HepG2 (cell line): ENCODE data around the gene SLC45A2. TPM values are rescaled to one million over a fixed set of nuclear protein-coding genes. Genes with fewer than 3 reads are reported as not detected.
A peak's percentile ranks its signal among the peaks of the same experiment; 100 is the strongest.

Experiments
- MAFK ChIP-seq, 2 experiments: IDR thresholded peaks in 1 of 2; conservative IDR thresholded peaks in 1 of 2; 2 replicates each; pipeline ENCODE4 v1.6.1; 2011; ENCODE audit warnings: improper control_type of control experiment in 2 of 2, low read length in 2 of 2
- NR2C2 ChIP-seq: sonication (generic); formaldehyde crosslinking; IDR thresholded peaks from 2 replicates; pipeline ENCODE4 v1.4.0; 2020; ENCODE audit warnings: missing genetic modification reagents, mild to moderate bottlenecking, moderate library complexity, borderline replicate concordance
- NR2F2 ChIP-seq: IDR thresholded peaks from 2 replicates; pipeline ENCODE4 v1.6.1; 2012; ENCODE audit warnings: low read depth, inconsistent platforms, borderline replicate concordance
- SRY ChIP-seq: sonication (generic); formaldehyde crosslinking; IDR thresholded peaks from 2 replicates; pipeline ENCODE4 v1.8.0; 2022; ENCODE audit warnings: mild to moderate bottlenecking, missing genetic modification reagents
- ZNF33A ChIP-seq: sonication (generic); formaldehyde crosslinking; IDR thresholded peaks from 2 replicates; pipeline ENCODE4 v1.5.1; 2020; ENCODE audit warnings: missing genetic modification reagents, mild to moderate bottlenecking, moderate library complexity, borderline replicate concordance
- ZNF569 ChIP-seq: sonication (generic); formaldehyde crosslinking; IDR thresholded peaks from 2 replicates; pipeline ENCODE4 v1.5.0; 2020; ENCODE audit warnings: mild to moderate bottlenecking, missing genetic modification reagents, moderate library complexity, borderline replicate concordance
- ZNF775 ChIP-seq: sonication (generic); formaldehyde crosslinking; IDR thresholded peaks from 2 replicates; pipeline ENCODE4 v1.4.0; 2020; ENCODE audit warnings: missing genetic modification reagents, mild to moderate bottlenecking, moderate library complexity, borderline replicate concordance
- ZZZ3 ChIP-seq: sonication (generic); formaldehyde crosslinking; IDR thresholded peaks from 2 replicates; pipeline ENCODE4 v1.4.0; 2020; ENCODE audit warnings: missing genetic modification reagents, mild to moderate bottlenecking, borderline replicate concordance
- polyA plus RNA-seq, 8 experiments: library from polyadenylated mRNA; depleted of rRNA in 3 of 8; stranded (reverse) in 7 of 8; unstranded in 1 of 8; fragments of >200 nt; fragmentation: Illumina TruSeq in 4 of 8; extraction: Trizol in 4 of 8; gene quantifications; 2 replicates each; pipeline versions ENCODE4 v1.2.1 to v1.2.3, GENCODE V29; 2011 to 2016; ENCODE audit warnings: low read depth in 4 of 8, missing spikeins in 1 of 8, mixed read lengths in 1 of 8; ENCODE audit not compliant: insufficient read depth in 1 of 8
- total RNA-seq, 5 experiments: library from RNA; depleted of rRNA; stranded (reverse); fragments of >200 nt; fragmentation: Illumina TruSeq; extraction: Trizol; gene quantifications; 2 replicates each; pipeline ENCODE4 v1.2.3, GENCODE V29; 2016; ENCODE audit warnings: low read depth in 1 of 5
- TF ChIP-seq, protein P1 (sequence below): sonication (generic); formaldehyde crosslinking; IDR thresholded peaks from 2 replicates; pipeline ENCODE4 v1.4.0; 2020; ENCODE audit warnings: missing genetic modification reagents, mild to moderate bottlenecking, borderline replicate concordance
- TF ChIP-seq, protein P2 (sequence below): sonication (generic); formaldehyde crosslinking; conservative IDR thresholded peaks from 2 replicates; pipeline ENCODE4 v1.4.0; 2020; ENCODE audit warnings: missing genetic modification reagents
- TF ChIP-seq, protein P3 (sequence below): sonication (generic); formaldehyde crosslinking; conservative IDR thresholded peaks from 2 replicates; pipeline ENCODE4 v1.8.0; 2022; ENCODE audit warnings: mild to moderate bottlenecking, moderate library complexity, missing genetic modification reagents
- TF ChIP-seq, protein P4 (sequence below): sonication (generic); formaldehyde crosslinking; IDR thresholded peaks from 2 replicates; pipeline ENCODE4 v1.4.0; 2020; ENCODE audit warnings: mild to moderate bottlenecking, missing genetic modification reagents

The SLC45A2 gene
- total and polyA plus RNA-seq, 2 of the 13 experiments (the other 11 are each of a cell fraction or from before 2014, with no cell fraction given) = 0.22 to 0.24 TPM

DNA sequence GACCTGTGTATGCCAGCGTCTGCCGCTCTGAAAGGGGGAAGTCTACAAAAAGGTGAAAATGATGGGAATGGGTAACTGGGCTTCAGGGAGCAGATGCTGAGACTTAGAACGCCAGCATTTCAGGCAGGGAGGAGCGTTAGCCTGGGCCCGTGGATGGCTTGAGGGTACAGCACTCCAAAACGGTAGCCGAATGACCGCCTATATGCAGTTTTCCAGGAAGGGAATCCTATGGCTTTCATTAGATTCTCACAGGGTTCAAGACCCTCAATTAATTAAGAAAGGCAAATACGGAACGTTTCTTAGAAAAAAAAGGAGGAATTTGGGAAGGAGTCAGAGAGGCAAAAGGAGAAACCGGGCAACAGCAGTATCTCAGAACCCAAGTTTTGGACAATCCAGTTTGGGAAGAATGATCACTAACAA, 22.7 kb upstream of the SLC45A2 start (continued):
- TF ChIP-seq, protein P1, sequence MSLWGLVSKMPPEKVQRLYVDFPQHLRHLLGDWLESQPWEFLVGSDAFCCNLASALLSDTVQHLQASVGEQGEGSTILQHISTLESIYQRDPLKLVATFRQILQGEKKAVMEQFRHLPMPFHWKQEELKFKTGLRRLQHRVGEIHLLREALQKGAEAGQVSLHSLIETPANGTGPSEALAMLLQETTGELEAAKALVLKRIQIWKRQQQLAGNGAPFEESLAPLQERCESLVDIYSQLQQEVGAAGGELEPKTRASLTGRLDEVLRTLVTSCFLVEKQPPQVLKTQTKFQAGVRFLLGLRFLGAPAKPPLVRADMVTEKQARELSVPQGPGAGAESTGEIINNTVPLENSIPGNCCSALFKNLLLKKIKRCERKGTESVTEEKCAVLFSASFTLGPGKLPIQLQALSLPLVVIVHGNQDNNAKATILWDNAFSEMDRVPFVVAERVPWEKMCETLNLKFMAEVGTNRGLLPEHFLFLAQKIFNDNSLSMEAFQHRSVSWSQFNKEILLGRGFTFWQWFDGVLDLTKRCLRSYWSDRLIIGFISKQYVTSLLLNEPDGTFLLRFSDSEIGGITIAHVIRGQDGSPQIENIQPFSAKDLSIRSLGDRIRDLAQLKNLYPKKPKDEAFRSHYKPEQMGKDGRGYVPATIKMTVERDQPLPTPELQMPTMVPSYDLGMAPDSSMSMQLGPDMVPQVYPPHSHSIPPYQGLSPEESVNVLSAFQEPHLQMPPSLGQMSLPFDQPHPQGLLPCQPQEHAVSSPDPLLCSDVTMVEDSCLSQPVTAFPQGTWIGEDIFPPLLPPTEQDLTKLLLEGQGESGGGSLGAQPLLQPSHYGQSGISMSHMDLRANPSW (CRISPR knock-in tag) = 0 out of 2 replicates have a peak, but pooled peaks have one; percentile 6
- TF ChIP-seq ZNF569 (no peak), ZNF33A (CRISPR knock-in tag) (no peak), MAFK (conservative IDR thresholded peaks at IDR 0.05 in 1 of 2, IDR thresholded peaks at IDR 0.05 in 1 of 2; ENCODE audit: low read length in 2 of 2) (no peak), SRY (no peak), NR2C2 (CRISPR knock-in tag) (no peak), ZNF775 (CRISPR knock-in tag) (no peak), ZZZ3 (CRISPR knock-in tag) (0 out of 2 replicates have a peak, but pooled peaks have one; percentile 3), NR2F2 (peak; percentile 10; the same call in 1 of the 2 replicates)
- TF ChIP-seq, protein P2, sequence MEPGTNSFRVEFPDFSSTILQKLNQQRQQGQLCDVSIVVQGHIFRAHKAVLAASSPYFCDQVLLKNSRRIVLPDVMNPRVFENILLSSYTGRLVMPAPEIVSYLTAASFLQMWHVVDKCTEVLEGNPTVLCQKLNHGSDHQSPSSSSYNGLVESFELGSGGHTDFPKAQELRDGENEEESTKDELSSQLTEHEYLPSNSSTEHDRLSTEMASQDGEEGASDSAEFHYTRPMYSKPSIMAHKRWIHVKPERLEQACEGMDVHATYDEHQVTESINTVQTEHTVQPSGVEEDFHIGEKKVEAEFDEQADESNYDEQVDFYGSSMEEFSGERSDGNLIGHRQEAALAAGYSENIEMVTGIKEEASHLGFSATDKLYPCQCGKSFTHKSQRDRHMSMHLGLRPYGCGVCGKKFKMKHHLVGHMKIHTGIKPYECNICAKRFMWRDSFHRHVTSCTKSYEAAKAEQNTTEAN = no peak
- TF ChIP-seq, protein P3, sequence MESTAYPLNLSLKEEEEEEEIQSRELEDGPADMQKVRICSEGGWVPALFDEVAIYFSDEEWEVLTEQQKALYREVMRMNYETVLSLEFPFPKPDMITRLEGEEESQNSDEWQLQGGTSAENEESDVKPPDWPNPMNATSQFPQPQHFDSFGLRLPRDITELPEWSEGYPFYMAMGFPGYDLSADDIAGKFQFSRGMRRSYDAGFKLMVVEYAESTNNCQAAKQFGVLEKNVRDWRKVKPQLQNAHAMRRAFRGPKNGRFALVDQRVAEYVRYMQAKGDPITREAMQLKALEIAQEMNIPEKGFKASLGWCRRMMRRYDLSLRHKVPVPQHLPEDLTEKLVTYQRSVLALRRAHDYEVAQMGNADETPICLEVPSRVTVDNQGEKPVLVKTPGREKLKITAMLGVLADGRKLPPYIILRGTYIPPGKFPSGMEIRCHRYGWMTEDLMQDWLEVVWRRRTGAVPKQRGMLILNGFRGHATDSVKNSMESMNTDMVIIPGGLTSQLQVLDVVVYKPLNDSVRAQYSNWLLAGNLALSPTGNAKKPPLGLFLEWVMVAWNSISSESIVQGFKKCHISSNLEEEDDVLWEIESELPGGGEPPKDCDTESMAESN (CRISPR knock-in tag) = no peak
- TF ChIP-seq, protein P4, sequence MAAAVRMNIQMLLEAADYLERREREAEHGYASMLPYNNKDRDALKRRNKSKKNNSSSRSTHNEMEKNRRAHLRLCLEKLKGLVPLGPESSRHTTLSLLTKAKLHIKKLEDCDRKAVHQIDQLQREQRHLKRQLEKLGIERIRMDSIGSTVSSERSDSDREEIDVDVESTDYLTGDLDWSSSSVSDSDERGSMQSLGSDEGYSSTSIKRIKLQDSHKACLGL = no peak
